Breast epithelium (tissue), 3 donors: ENCODE data around the gene SYNJ2.

ENCODE experiments used
- CTCF ChIP-seq, 3 donors: fragments of 450-650 bp; IDR thresholded peaks; one replicate each; pipeline ENCODE4 v1.5.1; 2016 to 2017; ENCODE audit warnings: antibody characterized with exemption in 3 of 3, mild to moderate bottlenecking in 3 of 3, moderate library complexity in 3 of 3
- POLR2AphosphoS5 ChIP-seq, 3 donors: sonication (generic); formaldehyde crosslinking; IDR thresholded peaks; one replicate each; pipeline ENCODE4 v1.6.1; 2017; ENCODE audit warnings: antibody characterized with exemption in 3 of 3

GRCh38 chr6:158011980-158012566 is 30.4 kb downstream of the SYNJ2 start:
- TF ChIP-seq POLR2AphosphoS5 (IDR thresholded peaks at IDR 0.05) (no peak), CTCF (IDR thresholded peaks at IDR 0.05) (no peak)
